Gastrocnemius medialis (tissue), 4 donors: ENCODE results near the gene WASHC4. TPM values are rescaled to one million over a fixed set of nuclear protein-coding genes. Genes with fewer than 3 reads are reported as not detected.

Source experiments
- ATAC-seq, 2 donors: fragments of 150-250 bp; one replicate each; pipeline ENCODE4 v1.9.1; 2016
- DNase-seq, 2 donors: peaks; one replicate each; pipeline ENCODE4 v3.0.0-alpha.2; 2019
- H3K27ac ChIP-seq, 4 donors: fragments of 200-600 bp; sonication (generic); 1 replicate in 1 of 4; 2 replicates in 3 of 4; pipeline ENCODE4 v1.5.1; 2016 to 2018; ENCODE audit warnings: mild to moderate bottlenecking in 2 of 4, moderate library complexity in 1 of 4
- H3K27me3 ChIP-seq, 3 donors: fragments of 200-600 bp; sonication (generic) in 2 of 3; 1 replicate in 1 of 3; 2 replicates in 2 of 3; pipeline versions ENCODE4 v1.5.1 to v1.6.0; 2016 to 2019; ENCODE audit warnings: mild to moderate bottlenecking in 1 of 3, moderate library complexity in 1 of 3
- H3K36me3 ChIP-seq, 2 donors: fragments of 200-600 bp; sonication (generic) in 1 of 2; one replicate each; pipeline ENCODE4 v1.5.1; 2017 to 2018
- H3K4me1 ChIP-seq, 2 donors: fragments of 200-600 bp; sonication (generic) in 1 of 2; one replicate each; pipeline ENCODE4 v1.5.1; 2016 to 2017; ENCODE audit warnings: mild to moderate bottlenecking in 2 of 2
- H3K4me3 ChIP-seq, 4 donors: fragments of 200-600 bp; sonication (generic) in 3 of 4; 1 replicate in 1 of 4; 2 replicates in 3 of 4; pipeline ENCODE4 v1.5.1; 2016 to 2019; ENCODE audit warnings: mild to moderate bottlenecking in 2 of 4
- H3K9me3 ChIP-seq, 3 donors: fragments of 200-600 bp; sonication (generic) in 2 of 3; 1 replicate in 1 of 3; 2 replicates in 2 of 3; pipeline ENCODE4 v1.5.1; 2016 to 2019
- POLR2A ChIP-seq, 2 donors: fragments of 450-650 bp; IDR thresholded peaks; one replicate each; pipeline ENCODE4 v1.6.1; 2017; ENCODE audit warnings: antibody characterized with exemption in 2 of 2, mild to moderate bottlenecking in 2 of 2, moderate library complexity in 2 of 2
- in situ Hi-C, 4 donors: fragments of 200-750 bp; cut with MboI; loops; one replicate each; pipeline versions ENCODE4 v1.15.0 to v1.8.0; 2017; ENCODE audit warnings: low sequenced_read_pairs in 4 of 4
- intact Hi-C: fragments of 100-400 bp; cut with DNase I; formaldehyde crosslinking; loops from one replicate; pipeline ENCODE4 v1.15.1; 2023; ENCODE audit warnings: low total_unique reads
- total RNA-seq, 4 donors: library from RNA; depleted of rRNA; stranded (reverse); fragments of >200 nt; gene quantifications; one replicate each; pipeline versions ENCODE4 v1.1.0 to v1.2.3, GENCODE V29; 2016
- TF ChIP-seq, protein P1 (sequence below), 5 experiments: fragments of 450-650 bp in 3 of 5; fragments of 200-600 bp in 2 of 5; sonication (generic) in 2 of 5; IDR thresholded peaks in 4 of 5; conservative IDR thresholded peaks in 1 of 5; 1 replicate in 4 of 5; 2 replicates in 1 of 5; pipeline ENCODE4 v1.5.1; 2016 to 2019; ENCODE audit warnings: antibody characterized with exemption in 5 of 5, mild to moderate bottlenecking in 3 of 5, moderate library complexity in 3 of 5

The WASHC4 gene
- total RNA-seq, 4 donors from 2014 or later: 23.6 to 53.2 (median 36.7) TPM

- no peak for TF ChIP-seq POLR2A (IDR thresholded peaks at IDR 0.05)
- TF ChIP-seq, protein P1, sequence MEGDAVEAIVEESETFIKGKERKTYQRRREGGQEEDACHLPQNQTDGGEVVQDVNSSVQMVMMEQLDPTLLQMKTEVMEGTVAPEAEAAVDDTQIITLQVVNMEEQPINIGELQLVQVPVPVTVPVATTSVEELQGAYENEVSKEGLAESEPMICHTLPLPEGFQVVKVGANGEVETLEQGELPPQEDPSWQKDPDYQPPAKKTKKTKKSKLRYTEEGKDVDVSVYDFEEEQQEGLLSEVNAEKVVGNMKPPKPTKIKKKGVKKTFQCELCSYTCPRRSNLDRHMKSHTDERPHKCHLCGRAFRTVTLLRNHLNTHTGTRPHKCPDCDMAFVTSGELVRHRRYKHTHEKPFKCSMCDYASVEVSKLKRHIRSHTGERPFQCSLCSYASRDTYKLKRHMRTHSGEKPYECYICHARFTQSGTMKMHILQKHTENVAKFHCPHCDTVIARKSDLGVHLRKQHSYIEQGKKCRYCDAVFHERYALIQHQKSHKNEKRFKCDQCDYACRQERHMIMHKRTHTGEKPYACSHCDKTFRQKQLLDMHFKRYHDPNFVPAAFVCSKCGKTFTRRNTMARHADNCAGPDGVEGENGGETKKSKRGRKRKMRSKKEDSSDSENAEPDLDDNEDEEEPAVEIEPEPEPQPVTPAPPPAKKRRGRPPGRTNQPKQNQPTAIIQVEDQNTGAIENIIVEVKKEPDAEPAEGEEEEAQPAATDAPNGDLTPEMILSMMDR (IDR thresholded peaks at IDR 0.05 in 4 of 5, conservative IDR thresholded peaks at IDR 0.05 in 1 of 5): no peak
- intact Hi-C loops: loop anchor here (1.0 to 5.0 kb wide), 4 partner anchors 22 to 1179 kb away; partner anchors contain the start of genes ALDH1L2 and APPL2
- H3K9me3 ChIP-seq: no peaks in the 10 kb centered on the region
- in situ Hi-C loops: loop anchor here in 1 of 4 donors (25.0 kb wide), 1 partner anchor 1144 kb away; the partner anchor contains the start of gene TDG
- no peaks in the 10 kb centered on the region for H3K36me3 ChIP-seq
- H3K4me1 ChIP-seq: peaks cover 30 to 32% of the 10 kb centered on the region in 2 donors
- no peaks in the 10 kb centered on the region for H3K27me3 ChIP-seq
- DNase-seq (no peak), ATAC-seq (no peak)
- H3K4me3 ChIP-seq: peak overlapping the region; percentile 91 to 95 (median 93)
- peak overlapping the region in 3 of 4 donors; percentile 92 to 98 (median 97) for H3K27ac ChIP-seq
Measured at GRCh38 chr12:105106621-105107020, 910 bp upstream of the WASHC4 start.

- TF ChIP-seq, protein P1 (IDR thresholded peaks at IDR 0.05 in 4 of 5, conservative IDR thresholded peaks at IDR 0.05 in 1 of 5): no peak
- TF ChIP-seq POLR2A (IDR thresholded peaks at IDR 0.05): no peak
- DNase-seq (no peak), ATAC-seq (peak; percentile 63 to 64)
- no peaks in the 10 kb centered on the region for H3K36me3 ChIP-seq
- H3K27me3 ChIP-seq: no peaks in the 10 kb centered on the region
- H3K4me3 ChIP-seq: peak overlapping the region; percentile 91 to 95 (median 93)
- intact Hi-C loops (loop anchor here (1.0 to 5.0 kb wide), 4 partner anchors 23 to 1180 kb away; partner anchors contain the start of genes ALDH1L2 and APPL2), in situ Hi-C loops (loop anchor here in 1 of 4 donors (25.0 kb wide), 1 partner anchor 1145 kb away; the partner anchor contains the start of gene TDG)
- peaks cover 30 to 32% of the 10 kb centered on the region in 2 donors for H3K4me1 ChIP-seq
- no peaks in the 10 kb centered on the region for H3K9me3 ChIP-seq
- peak overlapping the region; percentile 92 to 98 (median 96) for H3K27ac ChIP-seq
Measured at GRCh38 chr12:105107171-105107493, 399 bp upstream of the WASHC4 start.

DNA sequence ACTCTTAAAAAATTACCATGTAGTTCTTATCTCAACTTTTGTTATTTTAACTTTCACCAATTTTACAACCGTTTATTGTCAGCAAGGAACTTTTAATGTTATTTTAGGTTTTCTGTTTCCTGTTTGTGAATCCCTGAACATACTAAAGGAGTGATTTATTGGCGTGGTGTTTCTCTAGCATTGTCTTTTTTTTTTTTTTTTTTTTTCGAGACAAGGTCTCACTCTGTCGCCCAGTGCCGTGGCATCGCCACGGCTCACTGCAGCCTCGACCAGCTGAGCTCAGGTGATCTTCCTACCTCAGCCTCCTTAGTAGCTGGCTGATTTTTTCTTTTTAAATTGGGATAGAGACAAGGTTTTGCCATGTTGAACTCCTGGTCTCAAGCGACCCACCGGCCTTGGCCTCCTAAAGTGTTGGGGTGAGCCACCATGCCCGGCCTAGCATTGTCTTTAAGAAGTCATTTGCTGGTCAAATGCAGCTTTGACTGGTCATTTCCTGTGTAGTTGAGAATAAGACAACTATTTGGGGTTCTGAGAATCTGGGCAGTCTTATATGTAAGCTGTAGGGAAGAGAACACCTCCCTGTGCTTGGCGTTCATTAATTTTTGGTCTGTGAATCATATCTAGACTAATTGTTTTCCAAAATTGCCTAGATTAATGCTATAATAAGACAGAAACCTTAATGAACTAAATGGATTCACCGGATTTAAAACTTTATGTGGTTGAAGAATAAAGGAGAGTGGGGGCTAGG lies 2.1 kb downstream of the WASHC4 start:
- Histone ChIP-seq H3K27me3 (no peaks in the 10 kb centered on the region), H3K9me3 (no peaks in the 10 kb centered on the region), H3K36me3 (peaks cover 0 to 11% of the 10 kb centered on the region in 2 donors), H3K27ac (peak overlapping the region; percentile 52 to 97 (median 94)), H3K4me1 (peaks cover 30 to 36% of the 10 kb centered on the region in 2 donors), H3K4me3 (peak overlapping the region; percentile 21 to 94 (median 92))
- ATAC-seq (no peak), DNase-seq (no peak)
- intact Hi-C loops: loop anchor here (5.0 to 10.0 kb wide), 3 partner anchors 822 to 1985 kb away; partner anchors contain the start of gene CRY1
- no peak for TF ChIP-seq POLR2A (IDR thresholded peaks at IDR 0.05)
- TF ChIP-seq, protein P1 (IDR thresholded peaks at IDR 0.05 in 4 of 5, conservative IDR thresholded peaks at IDR 0.05 in 1 of 5): no peak
- in situ Hi-C loops: loop anchor here in 1 of 4 donors (25.0 kb wide), 1 partner anchor 1147 kb away; the partner anchor contains the start of gene TDG

GRCh38 chr12:105110851-105111250 lies 3.3 kb downstream of the WASHC4 start:
- peaks cover 30 to 36% of the 10 kb centered on the region in 2 donors for H3K4me1 ChIP-seq
- TF ChIP-seq POLR2A (IDR thresholded peaks at IDR 0.05): no peak
- TF ChIP-seq, protein P1 (IDR thresholded peaks at IDR 0.05 in 4 of 5, conservative IDR thresholded peaks at IDR 0.05 in 1 of 5): no peak
- intact Hi-C loops (loop anchor here (10.0 kb wide), 1 partner anchor 1984 kb away; the partner anchor contains the start of gene CRY1), in situ Hi-C loops (loop anchor here in 1 of 4 donors (25.0 kb wide), 1 partner anchor 1149 kb away; the partner anchor contains the start of gene TDG)
- ATAC-seq: no peak
- no peaks in the 10 kb centered on the region for H3K27me3 ChIP-seq
- no peak for DNase-seq
- no peak overlapping the region for H3K4me3 ChIP-seq
- H3K36me3 ChIP-seq: peaks cover 0 to 23% of the 10 kb centered on the region in 2 donors
- H3K9me3 ChIP-seq: no peaks in the 10 kb centered on the region
- no peak overlapping the region for H3K27ac ChIP-seq
